Skeletal muscle tissue (tissue), 4 donors: ENCODE measurements around the gene NKX2-3. TPM values are rescaled to one million over a fixed set of nuclear protein-coding genes. Genes with fewer than 3 reads are reported as not detected.

Experiments used
- H3K27ac ChIP-seq: one replicate; pipeline ENCODE4 v1.7.0; 2013; ENCODE audit warnings: mild to moderate bottlenecking, low read depth, low read length, inconsistent platforms
- H3K27me3 ChIP-seq, 3 donors: one replicate each; pipeline ENCODE4 v1.7.0; 2013; ENCODE audit warnings: low read length in 3 of 3; ENCODE audit not compliant: control insufficient read depth in 3 of 3, insufficient read depth in 3 of 3
- H3K36me3 ChIP-seq, 3 donors: one replicate each; pipeline ENCODE4 v1.7.0; 2013; ENCODE audit warnings: low read length in 3 of 3; ENCODE audit not compliant: control insufficient read depth in 3 of 3, insufficient read depth in 3 of 3
- H3K4me1 ChIP-seq, 3 donors: one replicate each; pipeline ENCODE4 v1.7.0; 2013; ENCODE audit warnings: low read length in 3 of 3, mild to moderate bottlenecking in 3 of 3; ENCODE audit not compliant: control insufficient read depth in 3 of 3, insufficient read depth in 3 of 3
- H3K4me3 ChIP-seq, 3 donors: one replicate each; pipeline ENCODE4 v1.7.0; 2013; ENCODE audit warnings: low read length in 3 of 3
- H3K9ac ChIP-seq, 3 donors: one replicate each; pipeline ENCODE4 v1.7.0; 2013; ENCODE audit warnings: low read length in 3 of 3, mild to moderate bottlenecking in 3 of 3, moderate library complexity in 2 of 3, low read depth in 1 of 3
- H3K9me3 ChIP-seq, 3 donors: one replicate each; pipeline ENCODE4 v1.7.0; 2013; ENCODE audit warnings: low read length in 3 of 3; ENCODE audit not compliant: control insufficient read depth in 3 of 3
- total RNA-seq: library from RNA; depleted of rRNA; stranded (reverse); fragments of >200 nt; gene quantifications from one replicate; pipeline ENCODE4 v1.2.3, GENCODE V29; 2014
- donor health status: Osteomylitis.

The NKX2-3 gene
- total RNA-seq, 1 donor from 2014 or later, result 1.0 TPM

GRCh38 chr10:99520040-99520846 lies 12.5 kb upstream of the NKX2-3 start:
- Histone ChIP-seq H3K9me3 (no peaks in the 10 kb centered on the region), H3K4me1 (peaks cover 13 to 14% (median 14%) of the 10 kb centered on the region in 3 donors), H3K27me3 (peaks cover 60 to 62% (median 62%) of the 10 kb centered on the region in 3 donors), H3K27ac (no peak overlapping the region), H3K36me3 (no peaks in the 10 kb centered on the region), H3K4me3 (no peak overlapping the region), H3K9ac (no peak overlapping the region)

- no peak overlapping the region for H3K9ac ChIP-seq
- H3K27me3 ChIP-seq, result peaks cover 67 to 69% (median 68%) of the 10 kb centered on the region in 3 donors
- H3K4me3 ChIP-seq, result no peak overlapping the region
- H3K27ac ChIP-seq, result no peak overlapping the region
- H3K36me3 ChIP-seq, result no peaks in the 10 kb centered on the region
- H3K9me3 ChIP-seq, result no peaks in the 10 kb centered on the region
- H3K4me1 ChIP-seq, result peaks cover 13 to 14% (median 14%) of the 10 kb centered on the region in 3 donors
These were observed 11.6 kb upstream of the NKX2-3 start for GRCh38 chr10:99520847-99521764.

GRCh38 chr10:99521765-99522469 lies 10.8 kb upstream of the NKX2-3 start:
- no peaks in the 10 kb centered on the region for H3K36me3 ChIP-seq
- peaks cover 13 to 14% (median 14%) of the 10 kb centered on the region in 3 donors for H3K4me1 ChIP-seq
- no peaks in the 10 kb centered on the region for H3K9me3 ChIP-seq
- H3K27me3 ChIP-seq, result peaks cover 76 to 78% (median 76%) of the 10 kb centered on the region in 3 donors
- H3K27ac ChIP-seq, result no peak overlapping the region
- no peak overlapping the region for H3K4me3 ChIP-seq
- no peak overlapping the region for H3K9ac ChIP-seq

GRCh38 chr10:99522470-99523250 lies 10.1 kb upstream of the NKX2-3 start:
- H3K4me3 ChIP-seq, result no peak overlapping the region
- H3K36me3 ChIP-seq, result no peaks in the 10 kb centered on the region
- no peak overlapping the region for H3K27ac ChIP-seq
- no peaks in the 10 kb centered on the region for H3K9me3 ChIP-seq
- H3K9ac ChIP-seq, result no peak overlapping the region
- peaks cover 14 to 16% (median 15%) of the 10 kb centered on the region in 3 donors for H3K4me1 ChIP-seq
- H3K27me3 ChIP-seq, result peaks cover 83 to 85% (median 83%) of the 10 kb centered on the region in 3 donors

- Histone ChIP-seq H3K4me3 (no peak overlapping the region), H3K9me3 (no peaks in the 10 kb centered on the region), H3K36me3 (no peaks in the 10 kb centered on the region), H3K4me1 (peaks cover 14 to 17% (median 16%) of the 10 kb centered on the region in 3 donors), H3K9ac (no peak overlapping the region), H3K27ac (no peak overlapping the region), H3K27me3 (peaks cover 87 to 92% (median 89%) of the 10 kb centered on the region in 3 donors)
These were observed 9.4 kb upstream of the NKX2-3 start for GRCh38 chr10:99523251-99523773.

- peaks cover 14 to 17% (median 16%) of the 10 kb centered on the region in 3 donors for H3K4me1 ChIP-seq
- H3K36me3 ChIP-seq, result no peaks in the 10 kb centered on the region
- peaks cover 89 to 97% (median 91%) of the 10 kb centered on the region in 3 donors for H3K27me3 ChIP-seq
- no peak overlapping the region for H3K27ac ChIP-seq
- no peaks in the 10 kb centered on the region for H3K9me3 ChIP-seq
- no peak overlapping the region for H3K9ac ChIP-seq
- no peak overlapping the region for H3K4me3 ChIP-seq
These were observed 8.6 kb upstream of the NKX2-3 start for GRCh38 chr10:99524050-99524666.

GRCh38 chr10:99524736-99525380 lies 7.9 kb upstream of the NKX2-3 start:
- Histone ChIP-seq H3K27me3 (peaks cover 90 to 97% (median 91%) of the 10 kb centered on the region in 3 donors), H3K9ac (no peak overlapping the region), H3K9me3 (peaks cover 0 to 2% (median 0%) of the 10 kb centered on the region in 3 donors), H3K36me3 (no peaks in the 10 kb centered on the region), H3K4me3 (no peak overlapping the region), H3K4me1 (peaks cover 13 to 17% (median 16%) of the 10 kb centered on the region in 3 donors), H3K27ac (no peak overlapping the region)

GRCh38 chr10:99525897-99526296 lies 6.8 kb upstream of the NKX2-3 start:
- peaks cover 0 to 2% (median 0%) of the 10 kb centered on the region in 3 donors for H3K9me3 ChIP-seq
- peaks cover 11 to 18% (median 15%) of the 10 kb centered on the region in 3 donors for H3K4me1 ChIP-seq
- H3K4me3 ChIP-seq, result no peak overlapping the region
- H3K27me3 ChIP-seq, result peaks cover 90 to 97% (median 92%) of the 10 kb centered on the region in 3 donors
- no peak overlapping the region for H3K9ac ChIP-seq
- no peaks in the 10 kb centered on the region for H3K36me3 ChIP-seq
- H3K27ac ChIP-seq, result no peak overlapping the region
